Brain microvascular endothelial cell (primary cell): ENCODE data around the gene IL15RA.

Experiments
- DNase-seq: peaks from one replicate; pipeline ENCODE4 v3.0.0-alpha.2; 2020
- H3K27ac ChIP-seq: fragments of 250-450 bp; sonication (Bioruptor Pico); 2 replicates; pipeline ENCODE4 v1.5.1; 2020; ENCODE audit warnings: mild to moderate bottlenecking, moderate library complexity
- H3K27me3 ChIP-seq: fragments of 250-450 bp; sonication (Bioruptor Pico); replicated peaks from 2 replicates; pipeline ENCODE4 v1.5.1; 2020; ENCODE audit warnings: mild to moderate bottlenecking
- H3K36me3 ChIP-seq: fragments of 250-450 bp; sonication (Bioruptor Pico); replicated peaks from 2 replicates; pipeline ENCODE4 v1.5.1; 2020; ENCODE audit warnings: mild to moderate bottlenecking
- H3K4me3 ChIP-seq: 2 replicates; pipeline ENCODE4 v1.5.1; 2011; ENCODE audit warnings: low read depth, mild to moderate bottlenecking, control low read depth, low read length, moderate library complexity
- CTCF ChIP-seq: IDR thresholded peaks from 2 replicates; pipeline ENCODE4 v1.5.1; 2011; ENCODE audit warnings: low read depth, mild to moderate bottlenecking, moderate library complexity, low read length, control low read depth, inconsistent platforms; ENCODE audit errors: missing control alignments
- in situ Hi-C: cut with HindIII; loops from 2 replicates; pipeline ENCODE4 v1.10.0; 2017; ENCODE audit warnings: low sequenced_read_pairs, low pct_ligation_motif_present

The IL15RA gene

GRCh38 chr10:5940807-5941218 is 36.5 kb downstream of the IL15RA start:
- Histone ChIP-seq H3K27me3 (no peaks in the 10 kb centered on the region), H3K4me3 (no peak overlapping the region), H3K36me3 (peaks cover 20% of the 10 kb centered on the region), H3K27ac (no peak overlapping the region)
- no peak for TF ChIP-seq CTCF
- DNase-seq, result no peak
- in situ Hi-C loops, result no loop called here

- Histone ChIP-seq H3K36me3 (peaks cover 25% of the 10 kb centered on the region), H3K4me3 (no peak overlapping the region), H3K27ac (no peak overlapping the region), H3K27me3 (no peaks in the 10 kb centered on the region)
- DNase-seq, result no peak
- no peak for TF ChIP-seq CTCF
- in situ Hi-C loops, result no loop called here
Observed at GRCh38 chr10:5938291-5938690, 39.1 kb downstream of the IL15RA start.

GRCh38 chr10:5937016-5937415 is 40.3 kb downstream of the IL15RA start:
- DNase-seq, result no peak
- TF ChIP-seq CTCF, result no peak
- in situ Hi-C loops, result no loop called here
- no peak overlapping the region for H3K27ac ChIP-seq
- H3K27me3 ChIP-seq, result no peaks in the 10 kb centered on the region
- no peak overlapping the region for H3K4me3 ChIP-seq
- H3K36me3 ChIP-seq, result peaks cover 28% of the 10 kb centered on the region

GRCh38 chr10:5935628-5936027 is 41.7 kb downstream of the IL15RA start:
- DNase-seq, result no peak
- Histone ChIP-seq H3K4me3 (no peak overlapping the region), H3K27me3 (no peaks in the 10 kb centered on the region), H3K27ac (no peak overlapping the region), H3K36me3 (peaks cover 34% of the 10 kb centered on the region)
- no peak for TF ChIP-seq CTCF
- in situ Hi-C loops, result no loop called here

- in situ Hi-C loops, result no loop called here
- Histone ChIP-seq H3K36me3 (peaks cover 50% of the 10 kb centered on the region), H3K27ac (no peak overlapping the region), H3K4me3 (no peak overlapping the region), H3K27me3 (no peaks in the 10 kb centered on the region)
- DNase-seq, result no peak
- TF ChIP-seq CTCF, result no peak
Observed at GRCh38 chr10:5933909-5934546, 43.3 kb downstream of the IL15RA start.

GRCh38 chr10:5932345-5932744 is 45.0 kb downstream of the IL15RA start:
- no peak for DNase-seq
- H3K4me3 ChIP-seq, result no peak overlapping the region
- peaks cover 52% of the 10 kb centered on the region for H3K36me3 ChIP-seq
- TF ChIP-seq CTCF, result no peak
- in situ Hi-C loops, result no loop called here
- no peaks in the 10 kb centered on the region for H3K27me3 ChIP-seq
- no peak overlapping the region for H3K27ac ChIP-seq
